ENCODE data around the gene GLUD1.
"Not testable (repeated sequence)": the region's sequence is repeated elsewhere in the genome, so short reads cannot be mapped to it uniquely, and the experiment has no call there.

GRCh38 chr10:87118122-87118521 lies 23.5 kb upstream of the GLUD1 start:
- not testable (repeated sequence) for TF ChIP-seq NR3C1 (IDR thresholded peaks at IDR 0.05); CTCF (IDR thresholded peaks at IDR 0.05); ZSCAN20 (CRISPR knock-in tag; IDR thresholded peaks at IDR 0.05); RAD21 (conservative IDR thresholded peaks at IDR 0.05 in 1 of 2, IDR thresholded peaks at IDR 0.05 in 1 of 2); POLR2A (IDR thresholded peaks at IDR 0.05; ENCODE audit: low read length)
